Liver (tissue), 9 donors: ENCODE data around the gene STPG1. TPM values are rescaled to one million over a fixed set of nuclear protein-coding genes. Genes with fewer than 3 reads are reported as not detected.
A peak's percentile ranks its signal among the peaks of the same experiment; 100 is the strongest.

Source experiments
- DNase-seq: peaks from one replicate; pipeline ENCODE4 v3.0.0-alpha.2; 2017; ENCODE audit warnings: low spot score
- H3K27ac ChIP-seq, 2 donors: one replicate each; pipeline ENCODE4 v1.7.0; 2013; ENCODE audit warnings: inconsistent platforms in 2 of 2, low read length in 2 of 2, control low read depth in 1 of 2, low read depth in 1 of 2, mild to moderate bottlenecking in 1 of 2
- H3K27me3 ChIP-seq, 4 donors: one replicate each; pipeline versions ENCODE4 v1.6.1 to v1.7.0; 2013; ENCODE audit warnings: low read length in 3 of 4, inconsistent platforms in 1 of 4, mild to moderate bottlenecking in 1 of 4, moderate library complexity in 1 of 4; ENCODE audit not compliant: control insufficient read depth in 4 of 4, insufficient read depth in 4 of 4
- H3K36me3 ChIP-seq, 4 donors: one replicate each; pipeline versions ENCODE4 v1.6.1 to v1.7.0; 2013; ENCODE audit warnings: low read length in 3 of 4, mild to moderate bottlenecking in 3 of 4, low read depth in 1 of 4, moderate library complexity in 1 of 4; ENCODE audit not compliant: control insufficient read depth in 4 of 4, insufficient read depth in 3 of 4
- H3K4me1 ChIP-seq, 4 donors: one replicate each; pipeline versions ENCODE4 v1.6.1 to v1.7.0; 2013; ENCODE audit warnings: low read length in 3 of 4, mild to moderate bottlenecking in 3 of 4, moderate library complexity in 1 of 4; ENCODE audit not compliant: control insufficient read depth in 4 of 4, insufficient read depth in 4 of 4
- H3K4me3 ChIP-seq, 3 donors: one replicate each; pipeline versions ENCODE4 v1.6.1 to v1.7.0; 2013; ENCODE audit warnings: low read length in 3 of 3, control low read depth in 1 of 3, low read depth in 1 of 3, mild to moderate bottlenecking in 1 of 3
- H3K9ac ChIP-seq, 2 donors: one replicate each; pipeline ENCODE4 v1.7.0; 2013; ENCODE audit warnings: low read length in 2 of 2, mild to moderate bottlenecking in 2 of 2, moderate library complexity in 2 of 2, control low read depth in 1 of 2, low read depth in 1 of 2
- H3K9me3 ChIP-seq, 4 donors: one replicate each; pipeline versions ENCODE4 v1.6.1 to v1.7.0; 2013; ENCODE audit warnings: low read length in 3 of 4; ENCODE audit not compliant: control insufficient read depth in 4 of 4
- ATF3 ChIP-seq: IDR thresholded peaks from 2 replicates; pipeline ENCODE4 v1.6.1; 2016; ENCODE audit warnings: antibody characterized with exemption
- CTCF ChIP-seq: fragments of 150-350 bp; IDR thresholded peaks from 2 replicates; pipeline ENCODE4 v1.5.1; 2017; ENCODE audit warnings: improper control_type of control experiment, low read depth, low read length; ENCODE audit not compliant: missing input control
- FOXA1 ChIP-seq: IDR thresholded peaks from 2 replicates; pipeline ENCODE4 v1.6.1; 2016; ENCODE audit warnings: antibody characterized with exemption
- FOXA2 ChIP-seq: IDR thresholded peaks from 2 replicates; pipeline ENCODE4 v1.6.1; 2016; ENCODE audit warnings: antibody characterized with exemption
- GABPA ChIP-seq, 2 donors: IDR thresholded peaks in 1 of 2; conservative IDR thresholded peaks in 1 of 2; 2 replicates each; pipeline ENCODE4 v1.6.1; 2016; ENCODE audit warnings: antibody characterized with exemption in 2 of 2, mild to moderate bottlenecking in 1 of 2, moderate library complexity in 1 of 2
- HNF4A ChIP-seq, 2 donors: conservative IDR thresholded peaks; 2 replicates each; pipeline ENCODE4 v1.6.1; 2016; ENCODE audit warnings: antibody characterized with exemption in 2 of 2, mild to moderate bottlenecking in 2 of 2
- JUND ChIP-seq, 2 donors: IDR thresholded peaks; 2 replicates each; pipeline ENCODE4 v1.6.1; 2016; ENCODE audit warnings: antibody characterized with exemption in 2 of 2
- MAX ChIP-seq: IDR thresholded peaks from 2 replicates; pipeline ENCODE4 v1.6.1; 2016; ENCODE audit warnings: antibody characterized with exemption
- NR2F2 ChIP-seq: IDR thresholded peaks from 2 replicates; pipeline ENCODE4 v1.6.1; 2016; ENCODE audit warnings: antibody characterized with exemption
- RAD21 ChIP-seq, 2 donors: IDR thresholded peaks; 2 replicates each; pipeline ENCODE4 v1.6.1; 2016; ENCODE audit warnings: antibody characterized with exemption in 2 of 2, mild to moderate bottlenecking in 2 of 2
- SP1 ChIP-seq: IDR thresholded peaks from 2 replicates; pipeline ENCODE4 v1.6.1; 2018; ENCODE audit warnings: antibody characterized with exemption, mild to moderate bottlenecking
- TAF1 ChIP-seq: conservative IDR thresholded peaks from 2 replicates; pipeline ENCODE4 v1.6.1; 2016; ENCODE audit warnings: antibody characterized with exemption, mild to moderate bottlenecking
- YY1 ChIP-seq: IDR thresholded peaks from 2 replicates; pipeline ENCODE4 v1.6.1; 2016; ENCODE audit warnings: antibody characterized with exemption, mild to moderate bottlenecking
- ZBTB33 ChIP-seq: IDR thresholded peaks from 2 replicates; pipeline ENCODE4 v1.6.1; 2016; ENCODE audit warnings: antibody characterized with exemption
- WGBS: extraction: QIAGEN DNeasy Blood & Tissue Kit; methylation state at CpG from one replicate; pipeline ENCODE4 v1.1.7; 2013; 5-methylcytosine and 5-hydroxymethylcytosine counted together
- polyA plus RNA-seq, 2 donors: library from polyadenylated mRNA; stranded (reverse) in 1 of 2; unstranded in 1 of 2; fragments of 200-250 nt in 1 of 2; fragments of >200 nt in 1 of 2; fragmentation: Nextera tagmentation in 1 of 2; extraction: Ambion mirVana in 1 of 2; gene quantifications; one replicate each; pipeline versions ENCODE4 v1.2.1 to v1.2.3, GENCODE V29; 2013 to 2015
- total RNA-seq, 2 donors: library from RNA; depleted of rRNA; stranded (reverse); fragments of >200 nt; gene quantifications; one replicate each; pipeline ENCODE4 v1.2.3, GENCODE V29; 2014
- donor health status: healthy.
- donor health status: healthy.
- donor health status: healthy.
- donor health status: healthy.
- donor health status: healthy.

The STPG1 gene
- total and polyA plus RNA-seq, 4 donors: 0.92 to 2.9 (median 1.0) TPM

GRCh38 chr1:24452922-24453485 lies 39.4 kb upstream of the STPG1 start:
- Histone ChIP-seq H3K9ac (no peak overlapping the region), H3K4me1 (no peaks in the 10 kb centered on the region), H3K27ac (no peak overlapping the region), H3K9me3 (no peaks in the 10 kb centered on the region), H3K27me3 (no peaks in the 10 kb centered on the region), H3K4me3 (no peak overlapping the region), H3K36me3 (peaks cover 1 to 15% (median 9%) of the 10 kb centered on the region in 4 donors)
- DNase-seq: no peak
- WGBS: 94% methylated on average over 8 of the region's 8 CpGs
- no peak for TF ChIP-seq MAX
- no peak for TF ChIP-seq NR2F2

- 90% methylated on average over 3 of the region's 3 CpGs for WGBS
- Histone ChIP-seq H3K4me1 (no peaks in the 10 kb centered on the region), H3K36me3 (peaks cover 1 to 15% (median 6%) of the 10 kb centered on the region in 4 donors), H3K4me3 (no peak overlapping the region), H3K27me3 (no peaks in the 10 kb centered on the region), H3K9me3 (no peaks in the 10 kb centered on the region), H3K9ac (no peak overlapping the region), H3K27ac (no peak overlapping the region)
- TF ChIP-seq JUND (IDR thresholded peaks at IDR 0.05) (no peak), FOXA1 (no peak), YY1 (no peak), ATF3 (no peak), ZBTB33 (no peak), GABPA (IDR thresholded peaks at IDR 0.05 in 1 of 2, conservative IDR thresholded peaks at IDR 0.05 in 1 of 2) (no peak), FOXA2 (no peak), CTCF (no peak), TAF1 (no peak), HNF4A (conservative IDR thresholded peaks at IDR 0.05) (no peak)
- no peak for DNase-seq
Measured at GRCh38 chr1:24451746-24452145, 38.2 kb upstream of the STPG1 start.

GRCh38 chr1:24450857-24451397 lies 37.3 kb upstream of the STPG1 start:
- no peak for DNase-seq
- H3K4me3 ChIP-seq: no peak overlapping the region
- H3K9ac ChIP-seq: no peak overlapping the region
- no peaks in the 10 kb centered on the region for H3K4me1 ChIP-seq
- peaks cover 0 to 15% (median 6%) of the 10 kb centered on the region in 4 donors for H3K36me3 ChIP-seq
- H3K27me3 ChIP-seq: no peaks in the 10 kb centered on the region
- TF ChIP-seq SP1 (no peak), RAD21 (IDR thresholded peaks at IDR 0.05) (peak in 1 of 2 donors; percentile 6)
- WGBS: 95% methylated on average over 5 of the region's 5 CpGs
- no peak overlapping the region for H3K27ac ChIP-seq
- H3K9me3 ChIP-seq: no peaks in the 10 kb centered on the region
